ENCODE measurements around the gene PCDHA6. TPM values are rescaled to one million over a fixed set of nuclear protein-coding genes. Genes with fewer than 3 reads are reported as not detected.

PCDHA6 gene
- total RNA-seq, 1 donor from 2014 or later = 2.7 TPM

- H3K27me3 Mint-ChIP-seq (ENCODE audit: low read depth, unreplicated experiment) = no peaks in the 10 kb centered on the region
- no peak overlapping the region for H3K27ac Mint-ChIP-seq (ENCODE audit: unreplicated experiment)
- Histone ChIP-seq H3K4me2 (ENCODE audit: low read length) (no peak overlapping the region), H3K27me3 (ENCODE audit: insufficient read depth, low read length) (no peaks in the 10 kb centered on the region), H4K20me1 (ENCODE audit: insufficient read depth, low read length) (no peaks in the 10 kb centered on the region), H3K4me1 (ENCODE audit: insufficient read depth, low read length) (no peaks in the 10 kb centered on the region), H3K9me3 (ENCODE audit: insufficient read depth, low read depth, low read length) (peaks cover 15% of the 10 kb centered on the region), H3K9ac (ENCODE audit: low read length) (no peak overlapping the region), H2AFZ (ENCODE audit: low read depth, low read length) (no peak overlapping the region), H3K79me2 (ENCODE audit: insufficient read depth, low read length) (no peaks in the 10 kb centered on the region), H3K36me3 (ENCODE audit: insufficient read depth, low read length) (no peaks in the 10 kb centered on the region), H3K27ac (ENCODE audit: low read depth, low read length) (no peak overlapping the region), H3K4me3 (ENCODE audit: insufficient read depth, low read depth, low read length) (no peak overlapping the region)
- H3K36me3 Mint-ChIP-seq (ENCODE audit: low read depth, unreplicated experiment) = peaks cover 17% of the 10 kb centered on the region
- DNase-seq (ENCODE audit: low read depth) (no peak), FAIRE-seq (no peak)
- H3K4me1 Mint-ChIP-seq (ENCODE audit: low read depth, unreplicated experiment) = peaks cover 6% of the 10 kb centered on the region
- no peak for TF ChIP-seq EZH2 (IDR thresholded peaks at IDR 0.05; ENCODE audit: insufficient read depth, low read length)
- H3K9me3 Mint-ChIP-seq (ENCODE audit: unreplicated experiment) = peaks cover 3% of the 10 kb centered on the region
- H3K4me3 Mint-ChIP-seq (ENCODE audit: unreplicated experiment) = no peak overlapping the region
Observed at GRCh38 chr5:140877262-140877581, 49.5 kb downstream of the PCDHA6 start.

Other genes with a start within 250 kb of the PCDHA6 start
- gene CD14, start 194.8 kb upstream of the PCDHA6 start, total RNA-seq = 0.16 and 0.34 TPM in 2 replicates
- gene TMCO6, start 188.5 kb upstream of the PCDHA6 start, total RNA-seq = 7.0 and 8.0 TPM in 2 replicates
- gene NDUFA2, start 180.3 kb upstream of the PCDHA6 start, total RNA-seq = 55.9 and 62.3 TPM in 2 replicates
- 67.3 and 71.6 TPM in 2 replicates for gene IK, start 180.1 kb upstream of the PCDHA6 start, total RNA-seq
- gene WDR55, start 163.1 kb upstream of the PCDHA6 start, total RNA-seq = 28.8 and 31.2 TPM in 2 replicates
- 1.4 and 1.7 TPM in 2 replicates for gene DND1, start 154.4 kb upstream of the PCDHA6 start, total RNA-seq
- gene HARS1, start 136.6 kb upstream of the PCDHA6 start, total RNA-seq = 84.6 and 95.2 TPM in 2 replicates
- gene HARS2, start 136.5 kb upstream of the PCDHA6 start, total RNA-seq = 26.5 and 29.9 TPM in 2 replicates
- gene ZMAT2, start 127.5 kb upstream of the PCDHA6 start, total RNA-seq = 53.5 and 57.4 TPM in 2 replicates
- not detected in 2 replicates for gene PCDHA1, start 41.8 kb upstream of the PCDHA6 start, total RNA-seq
- 2.3 and 2.5 TPM in 2 replicates for gene PCDHA2, start 33.1 kb upstream of the PCDHA6 start, total RNA-seq
- gene PCDHA3, start 26.9 kb upstream of the PCDHA6 start, total RNA-seq = 0.84 and 1.1 TPM in 2 replicates
- 9.5 and 9.6 TPM in 2 replicates for gene PCDHA4, start 20.9 kb upstream of the PCDHA6 start, total RNA-seq
- gene PCDHA5, start 6.3 kb upstream of the PCDHA6 start, total RNA-seq = 1.0 and 1.7 TPM in 2 replicates
- 2.6 TPM in 2 replicates for gene PCDHA7, start 6.3 kb downstream of the PCDHA6 start, total RNA-seq
- 0.99 and 1.0 TPM in 2 replicates for gene PCDHA8, start 13.2 kb downstream of the PCDHA6 start, total RNA-seq
- 0.95 and 1.1 TPM in 2 replicates for gene PCDHA9, start 20.4 kb downstream of the PCDHA6 start, total RNA-seq
- gene PCDHA10, start 27.9 kb downstream of the PCDHA6 start, total RNA-seq = 15.5 and 16.0 TPM in 2 replicates
- gene PCDHA11, start 41.0 kb downstream of the PCDHA6 start, total RNA-seq = 4.9 and 5.8 TPM in 2 replicates
- 13.8 and 16.0 TPM in 2 replicates for gene PCDHA12, start 47.3 kb downstream of the PCDHA6 start, total RNA-seq
- gene PCDHA13, start 54.2 kb downstream of the PCDHA6 start, total RNA-seq = 1.2 and 1.7 TPM in 2 replicates
- gene PCDHAC1, start 98.3 kb downstream of the PCDHA6 start, total RNA-seq = 5.7 and 5.9 TPM in 2 replicates
- gene PCDHAC2, start 138.5 kb downstream of the PCDHA6 start, total RNA-seq = 6.9 and 7.7 TPM in 2 replicates
- gene PCDHB1, start 223.4 kb downstream of the PCDHA6 start, total RNA-seq = not detected in 2 replicates